AG09309 (cell line): ENCODE results near the gene RAB11FIP2.
A peak's percentile ranks its signal among the peaks of the same experiment; 100 is the strongest.

Experiments used
- DNase-seq: peaks from one replicate; pipeline ENCODE4 v3.0.0-alpha.2; 2010; ENCODE audit warnings: low read depth
- H3K4me3 ChIP-seq: 2 replicates; pipeline ENCODE4 v1.5.1; 2011; ENCODE audit warnings: mild to moderate bottlenecking, low read depth, low read length, moderate library complexity; ENCODE audit not compliant: control insufficient read depth
- TF ChIP-seq, protein P1 (sequence below): IDR thresholded peaks from 2 replicates; pipeline ENCODE4 v1.5.1; 2011; ENCODE audit warnings: mild to moderate bottlenecking, low read depth, low read length, inconsistent platforms; ENCODE audit not compliant: insufficient read depth, control insufficient read depth; ENCODE audit errors: missing control alignments

The RAB11FIP2 gene

DNA sequence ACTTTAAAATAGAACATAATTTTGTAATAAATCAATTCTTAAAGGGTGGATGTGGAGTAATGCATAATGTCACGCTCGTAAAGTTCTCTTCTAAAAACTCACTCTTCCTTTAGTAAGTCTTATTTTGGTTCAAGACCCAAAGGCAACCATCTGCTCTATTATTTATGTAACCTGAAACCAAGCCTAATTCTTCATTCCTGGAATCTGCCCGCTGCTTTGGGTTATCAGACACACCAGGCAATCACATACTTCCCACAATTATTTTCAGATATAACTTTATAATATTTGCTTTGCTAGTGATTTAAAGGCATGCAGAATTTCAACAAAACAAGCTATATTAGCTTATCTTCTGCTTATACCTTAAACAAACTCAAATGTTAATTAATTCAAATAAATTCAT lies 39.0 kb downstream of the RAB11FIP2 start:
- TF ChIP-seq, protein P1, sequence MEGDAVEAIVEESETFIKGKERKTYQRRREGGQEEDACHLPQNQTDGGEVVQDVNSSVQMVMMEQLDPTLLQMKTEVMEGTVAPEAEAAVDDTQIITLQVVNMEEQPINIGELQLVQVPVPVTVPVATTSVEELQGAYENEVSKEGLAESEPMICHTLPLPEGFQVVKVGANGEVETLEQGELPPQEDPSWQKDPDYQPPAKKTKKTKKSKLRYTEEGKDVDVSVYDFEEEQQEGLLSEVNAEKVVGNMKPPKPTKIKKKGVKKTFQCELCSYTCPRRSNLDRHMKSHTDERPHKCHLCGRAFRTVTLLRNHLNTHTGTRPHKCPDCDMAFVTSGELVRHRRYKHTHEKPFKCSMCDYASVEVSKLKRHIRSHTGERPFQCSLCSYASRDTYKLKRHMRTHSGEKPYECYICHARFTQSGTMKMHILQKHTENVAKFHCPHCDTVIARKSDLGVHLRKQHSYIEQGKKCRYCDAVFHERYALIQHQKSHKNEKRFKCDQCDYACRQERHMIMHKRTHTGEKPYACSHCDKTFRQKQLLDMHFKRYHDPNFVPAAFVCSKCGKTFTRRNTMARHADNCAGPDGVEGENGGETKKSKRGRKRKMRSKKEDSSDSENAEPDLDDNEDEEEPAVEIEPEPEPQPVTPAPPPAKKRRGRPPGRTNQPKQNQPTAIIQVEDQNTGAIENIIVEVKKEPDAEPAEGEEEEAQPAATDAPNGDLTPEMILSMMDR: no peak
- H3K4me3 ChIP-seq: no peak overlapping the region
- no peak for DNase-seq

- TF ChIP-seq, protein P1: no peak
- no peak for DNase-seq
- H3K4me3 ChIP-seq: no peak overlapping the region
Observed at GRCh38 chr10:118003126-118003525, 43.6 kb downstream of the RAB11FIP2 start.

- TF ChIP-seq, protein P1: no peak
- DNase-seq: peak; percentile 14
- H3K4me3 ChIP-seq: no peak overlapping the region
Observed at GRCh38 chr10:118002581-118002980, 44.2 kb downstream of the RAB11FIP2 start.

DNA sequence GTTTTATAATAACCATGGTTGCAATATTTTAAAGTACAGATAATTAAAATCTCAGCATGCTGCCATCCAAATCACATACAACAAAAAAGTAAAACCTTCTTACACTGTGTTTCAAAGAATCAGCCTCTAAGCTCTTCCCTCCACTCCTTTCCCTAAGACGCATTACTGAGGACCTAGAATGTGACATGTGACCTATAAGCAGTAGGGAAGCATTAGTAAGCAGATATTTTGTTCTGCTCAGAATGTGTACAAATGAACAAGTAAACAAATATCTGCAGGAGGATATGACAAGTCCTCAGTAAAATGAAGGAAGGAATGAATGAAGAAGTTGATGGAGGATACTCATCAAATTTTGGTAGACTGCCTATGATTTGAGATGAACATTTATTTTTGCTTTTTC lies 49.1 kb downstream of the RAB11FIP2 start:
- TF ChIP-seq, protein P1: no peak
- H3K4me3 ChIP-seq: no peak overlapping the region
- DNase-seq: no peak

- DNase-seq: no peak
- no peak overlapping the region for H3K4me3 ChIP-seq
- TF ChIP-seq, protein P1: no peak
Observed at GRCh38 chr10:117996709-117997108, 50.0 kb downstream of the RAB11FIP2 start.

DNA sequence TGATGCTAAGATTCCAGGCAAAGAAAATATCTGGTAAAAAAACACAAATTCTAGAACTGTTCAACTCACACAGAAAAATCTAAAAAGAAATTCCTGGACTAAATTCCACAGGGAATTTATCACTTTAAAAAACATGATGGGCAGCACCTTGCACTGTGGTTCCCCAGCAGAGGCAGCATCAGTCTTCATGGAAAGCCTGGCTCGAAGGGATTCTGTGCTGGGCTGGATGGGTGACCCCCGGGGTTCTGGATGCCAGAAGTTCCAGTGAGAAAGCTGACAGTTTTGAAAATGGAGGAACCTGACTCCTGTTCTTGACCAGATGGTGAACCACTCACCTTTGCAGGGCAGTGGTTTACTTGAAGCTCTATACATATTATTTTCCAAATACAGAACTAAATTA lies 52.0 kb downstream of the RAB11FIP2 start:
- DNase-seq: no peak
- TF ChIP-seq, protein P1: no peak
- H3K4me3 ChIP-seq: no peak overlapping the region

- DNase-seq: no peak
- H3K4me3 ChIP-seq: no peak overlapping the region
- TF ChIP-seq, protein P1: no peak
Observed at GRCh38 chr10:117993166-117993565, 53.6 kb downstream of the RAB11FIP2 start.
